Measurements from ENCODE around the gene EML6. TPM values are rescaled to one million over a fixed set of nuclear protein-coding genes. Genes with fewer than 3 reads are reported as not detected.

The EML6 gene
- polyA plus RNA-seq, 1 donor from 2014 or later = 3.8 TPM

GRCh38 chr2:54915101-54915500, 191.6 kb downstream of the EML6 start:
- peaks cover 23% of the 10 kb centered on the region for H3K36me3 Mint-ChIP-seq
- no peak overlapping the region for H3K4me3 Mint-ChIP-seq
- peaks cover 0 to 2% (median 0%) of the 10 kb centered on the region in 3 donors for H3K9me3 Mint-ChIP-seq
- peaks cover 0 to 3% (median 1%) of the 10 kb centered on the region in 3 donors for H3K4me1 Mint-ChIP-seq
- H3K27me3 Mint-ChIP-seq = no peaks in the 10 kb centered on the region
- no peak overlapping the region for H3K27ac Mint-ChIP-seq

- Mint-ChIP-seq H3K4me3 (no peak overlapping the region), H3K36me3 (peaks cover 33% of the 10 kb centered on the region), H3K4me1 (peaks cover 0 to 3% (median 1%) of the 10 kb centered on the region in 3 donors), H3K27me3 (no peaks in the 10 kb centered on the region), H3K9me3 (peaks cover 4 to 8% (median 6%) of the 10 kb centered on the region in 3 donors), H3K27ac (no peak overlapping the region)
Measured at GRCh38 chr2:54916637-54917036, 193.2 kb downstream of the EML6 start.

GRCh38 chr2:54918647-54919280, 195.3 kb downstream of the EML6 start:
- no peak overlapping the region for H3K27ac Mint-ChIP-seq
- peaks cover 2% of the 10 kb centered on the region for H3K27me3 Mint-ChIP-seq

GRCh38 chr2:54920660-54921059, 197.2 kb downstream of the EML6 start:
- Mint-ChIP-seq H3K36me3 (peaks cover 24% of the 10 kb centered on the region), H3K4me3 (no peak overlapping the region), H3K9me3 (peaks cover 4 to 8% (median 6%) of the 10 kb centered on the region in 3 donors), H3K4me1 (peaks cover 0 to 3% (median 1%) of the 10 kb centered on the region in 3 donors), H3K27ac (no peak overlapping the region), H3K27me3 (peaks cover 2% of the 10 kb centered on the region)

More at GRCh38 chr2:54918647-54919280, 195.3 kb downstream of the EML6 start:
- Mint-ChIP-seq H3K9me3 (peaks cover 4 to 8% (median 4%) of the 10 kb centered on the region in 3 donors), H3K4me1 (peaks cover 0 to 3% (median 1%) of the 10 kb centered on the region in 3 donors), H3K36me3 (peaks cover 24% of the 10 kb centered on the region), H3K4me3 (no peak overlapping the region)

- no peak overlapping the region for H3K27ac Mint-ChIP-seq
- H3K27me3 Mint-ChIP-seq = peaks cover 2% of the 10 kb centered on the region
- peaks cover 14% of the 10 kb centered on the region for H3K36me3 Mint-ChIP-seq
- H3K4me1 Mint-ChIP-seq = no peaks in the 10 kb centered on the region
- no peak overlapping the region for H3K4me3 Mint-ChIP-seq
- H3K9me3 Mint-ChIP-seq = peaks cover 6 to 8% (median 6%) of the 10 kb centered on the region in 3 donors
Measured at GRCh38 chr2:54924121-54924520, 200.7 kb downstream of the EML6 start.

GRCh38 chr2:54925022-54925421, 201.6 kb downstream of the EML6 start:
- Mint-ChIP-seq H3K27ac (no peak overlapping the region), H3K27me3 (peaks cover 2% of the 10 kb centered on the region), H3K4me1 (peaks cover 0 to 1% (median 0%) of the 10 kb centered on the region in 3 donors), H3K36me3 (peaks cover 14% of the 10 kb centered on the region), H3K4me3 (no peak overlapping the region), H3K9me3 (peaks cover 6 to 8% (median 6%) of the 10 kb centered on the region in 3 donors)

- peaks cover 0 to 2% (median 2%) of the 10 kb centered on the region in 3 donors for H3K9me3 Mint-ChIP-seq
- H3K27ac Mint-ChIP-seq = no peak overlapping the region
- peaks cover 0 to 1% (median 0%) of the 10 kb centered on the region in 3 donors for H3K4me1 Mint-ChIP-seq
- H3K4me3 Mint-ChIP-seq = no peak overlapping the region
- H3K27me3 Mint-ChIP-seq = peaks cover 2% of the 10 kb centered on the region
- peaks cover 5% of the 10 kb centered on the region for H3K36me3 Mint-ChIP-seq
Measured at GRCh38 chr2:54927085-54927750, 203.8 kb downstream of the EML6 start.

GRCh38 chr2:54927751-54928615, 204.5 kb downstream of the EML6 start:
- H3K9me3 Mint-ChIP-seq = peaks cover 0 to 2% (median 2%) of the 10 kb centered on the region in 3 donors
- no peak overlapping the region for H3K27ac Mint-ChIP-seq
- H3K4me1 Mint-ChIP-seq = peaks cover 0 to 1% (median 0%) of the 10 kb centered on the region in 3 donors
- H3K36me3 Mint-ChIP-seq = peaks cover 8% of the 10 kb centered on the region
- no peaks in the 10 kb centered on the region for H3K27me3 Mint-ChIP-seq
- H3K4me3 Mint-ChIP-seq = no peak overlapping the region

GRCh38 chr2:54928719-54929118, 205.3 kb downstream of the EML6 start:
- H3K4me3 Mint-ChIP-seq = no peak overlapping the region
- peaks cover 0 to 1% (median 0%) of the 10 kb centered on the region in 3 donors for H3K4me1 Mint-ChIP-seq
- peaks cover 0 to 2% (median 2%) of the 10 kb centered on the region in 3 donors for H3K9me3 Mint-ChIP-seq
- H3K27ac Mint-ChIP-seq = no peak overlapping the region
- H3K27me3 Mint-ChIP-seq = no peaks in the 10 kb centered on the region
- H3K36me3 Mint-ChIP-seq = peaks cover 9% of the 10 kb centered on the region

GRCh38 chr2:54931473-54931872, 208.0 kb downstream of the EML6 start:
- peaks cover 0 to 2% (median 0%) of the 10 kb centered on the region in 3 donors for H3K9me3 Mint-ChIP-seq
- no peaks in the 10 kb centered on the region for H3K27me3 Mint-ChIP-seq
- H3K36me3 Mint-ChIP-seq = peaks cover 9% of the 10 kb centered on the region
- H3K4me1 Mint-ChIP-seq = peaks cover 0 to 1% (median 0%) of the 10 kb centered on the region in 3 donors
- H3K27ac Mint-ChIP-seq = no peak overlapping the region
- H3K4me3 Mint-ChIP-seq = no peak overlapping the region

GRCh38 chr2:54935389-54935788, 211.9 kb downstream of the EML6 start:
- Mint-ChIP-seq H3K4me3 (no peak overlapping the region), H3K27me3 (no peaks in the 10 kb centered on the region), H3K4me1 (no peaks in the 10 kb centered on the region), H3K36me3 (peaks cover 7% of the 10 kb centered on the region), H3K27ac (no peak overlapping the region), H3K9me3 (peaks cover 0 to 6% (median 0%) of the 10 kb centered on the region in 3 donors)

- peaks cover 0 to 6% (median 0%) of the 10 kb centered on the region in 3 donors for H3K9me3 Mint-ChIP-seq
- H3K4me3 Mint-ChIP-seq = no peak overlapping the region
- H3K36me3 Mint-ChIP-seq = peaks cover 5% of the 10 kb centered on the region
- no peaks in the 10 kb centered on the region for H3K27me3 Mint-ChIP-seq
- no peaks in the 10 kb centered on the region for H3K4me1 Mint-ChIP-seq
- no peak overlapping the region for H3K27ac Mint-ChIP-seq
Measured at GRCh38 chr2:54936766-54937165, 213.3 kb downstream of the EML6 start.

- H3K27me3 Mint-ChIP-seq = no peaks in the 10 kb centered on the region
- H3K4me1 Mint-ChIP-seq = no peaks in the 10 kb centered on the region
- H3K36me3 Mint-ChIP-seq = no peaks in the 10 kb centered on the region
- peaks cover 0 to 6% (median 0%) of the 10 kb centered on the region in 3 donors for H3K9me3 Mint-ChIP-seq
- no peak overlapping the region for H3K27ac Mint-ChIP-seq
- H3K4me3 Mint-ChIP-seq = no peak overlapping the region
Measured at GRCh38 chr2:54939446-54940118, 216.1 kb downstream of the EML6 start.

- H3K4me1 Mint-ChIP-seq = no peaks in the 10 kb centered on the region
- no peaks in the 10 kb centered on the region for H3K36me3 Mint-ChIP-seq
- no peak overlapping the region for H3K4me3 Mint-ChIP-seq
- H3K27ac Mint-ChIP-seq = no peak overlapping the region
- no peaks in the 10 kb centered on the region for H3K27me3 Mint-ChIP-seq
- peaks cover 0 to 6% (median 0%) of the 10 kb centered on the region in 3 donors for H3K9me3 Mint-ChIP-seq
Measured at GRCh38 chr2:54940723-54941122, 217.3 kb downstream of the EML6 start.

All from IgD-negative memory B cell (primary cell).